Raji (cell line): ENCODE results near the gene AGGF1.

ENCODE experiments used
- POLR2A ChIP-seq: IDR thresholded peaks from 2 replicates; pipeline ENCODE4 v1.6.1; 2011; ENCODE audit warnings: low read depth, low read length, control low read depth; ENCODE audit not compliant: insufficient read depth

Gene AGGF1

GRCh38 chr5:77066823-77067442 lies 36.7 kb downstream of the AGGF1 start:
- TF ChIP-seq POLR2A: no peak

- no peak for TF ChIP-seq POLR2A
Measured at GRCh38 chr5:77073667-77074066, 43.5 kb downstream of the AGGF1 start.

- TF ChIP-seq POLR2A: no peak
Measured at GRCh38 chr5:77074745-77075144, 44.5 kb downstream of the AGGF1 start.

- TF ChIP-seq POLR2A: no peak
Measured at GRCh38 chr5:77076961-77077828, 47.0 kb downstream of the AGGF1 start.

GRCh38 chr5:77077829-77078176 lies 47.6 kb downstream of the AGGF1 start:
- no peak for TF ChIP-seq POLR2A

- TF ChIP-seq POLR2A: no peak
Measured at GRCh38 chr5:77080905-77081304, 50.7 kb downstream of the AGGF1 start.

- no peak for TF ChIP-seq POLR2A
Measured at GRCh38 chr5:77082280-77082679, 52.1 kb downstream of the AGGF1 start.

- no peak for TF ChIP-seq POLR2A
Measured at GRCh38 chr5:77083088-77083487, 52.9 kb downstream of the AGGF1 start.

- no peak for TF ChIP-seq POLR2A
Measured at GRCh38 chr5:77086368-77086688, 56.1 kb downstream of the AGGF1 start.

- no peak for TF ChIP-seq POLR2A
Measured at GRCh38 chr5:77086689-77087483, 56.7 kb downstream of the AGGF1 start, which contains the start of gene ZBED3. Gene ZBED3 (minus strand): TSS chr5:77087285. CDS start chr5:77077878, 9,407 bp downstream.

- TF ChIP-seq POLR2A: no peak
Measured at GRCh38 chr5:77087484-77088261, 57.5 kb downstream of the AGGF1 start.

- no peak for TF ChIP-seq POLR2A
Measured at GRCh38 chr5:77095189-77095588, 65.0 kb downstream of the AGGF1 start.

GRCh38 chr5:77101298-77101697 lies 71.1 kb downstream of the AGGF1 start:
- no peak for TF ChIP-seq POLR2A

- TF ChIP-seq POLR2A: no peak
Measured at GRCh38 chr5:77102549-77102948, 72.3 kb downstream of the AGGF1 start.

- TF ChIP-seq POLR2A: no peak
Measured at GRCh38 chr5:77103457-77103856, 73.3 kb downstream of the AGGF1 start.
